Keratinocyte (primary cell): ENCODE data around the gene TRAPPC6A. TPM values are rescaled to one million over a fixed set of nuclear protein-coding genes. Genes with fewer than 3 reads are reported as not detected.

Experiments
- DNase-seq: peaks from one replicate; pipeline ENCODE4 v3.0.0-alpha.2; 2011; ENCODE audit warnings: low read depth, missing footprints, low spot score
- FAIRE-seq: peaks from 2 replicates; lab custom pipeline; 2011; peaks lifted over from hg19 to GRCh38; lab: Jason Lieb, UNC
- H2AFZ ChIP-seq: 2 replicates; pipeline ENCODE4 v1.6.0; 2012; ENCODE audit warnings: low read length, control low read depth, inconsistent platforms; ENCODE audit not compliant: control insufficient read depth
- H3K27ac ChIP-seq: 2 replicates; pipeline ENCODE4 v1.5.1; 2011; ENCODE audit warnings: low read length; ENCODE audit not compliant: control insufficient read depth, insufficient read depth
- H3K27me3 ChIP-seq: 3 replicates; pipeline ENCODE4 v1.6.0; 2011; ENCODE audit warnings: low read length; ENCODE audit not compliant: control insufficient read depth, insufficient read depth; ENCODE audit errors: extremely low read depth
- H3K36me3 ChIP-seq, 2 experiments: 2 replicates in 1 of 2; 3 replicates in 1 of 2; pipeline ENCODE4 v1.5.1; 2011; ENCODE audit warnings: low read length in 2 of 2, mild to moderate bottlenecking in 1 of 2; ENCODE audit not compliant: control insufficient read depth in 2 of 2, insufficient read depth in 2 of 2; ENCODE audit errors: extremely low read depth in 1 of 2
- H3K4me1 ChIP-seq: 3 replicates; pipeline ENCODE4 v1.5.1; 2011; ENCODE audit warnings: low read length; ENCODE audit not compliant: control insufficient read depth, insufficient read depth; ENCODE audit errors: extremely low read depth
- H3K4me2 ChIP-seq: 3 replicates; pipeline ENCODE4 v1.6.0; 2011; ENCODE audit warnings: low read depth, low read length; ENCODE audit not compliant: control insufficient read depth, insufficient read depth; ENCODE audit errors: extremely low read depth
- H3K4me3 ChIP-seq, 3 experiments: fragments of 200-600 bp in 1 of 3; sonication (generic) in 1 of 3; 2 replicates in 2 of 3; 3 replicates in 1 of 3; pipeline ENCODE4 v1.5.1; 2011 to 2016; ENCODE audit warnings: low read length in 3 of 3, mild to moderate bottlenecking in 3 of 3, control low read depth in 2 of 3, inconsistent platforms in 1 of 3, low read depth in 1 of 3, mixed read lengths in 1 of 3, mixed run types in 1 of 3, moderate library complexity in 1 of 3; ENCODE audit not compliant: control insufficient read depth in 2 of 3, insufficient read depth in 2 of 3; ENCODE audit errors: extremely low read depth in 1 of 3
- H3K79me2 ChIP-seq: 2 replicates; pipeline ENCODE4 v1.6.0; 2012; ENCODE audit warnings: low read length; ENCODE audit not compliant: control insufficient read depth, insufficient read depth
- H3K9ac ChIP-seq: 3 replicates; pipeline ENCODE4 v1.6.0; 2011; ENCODE audit warnings: low read length; ENCODE audit not compliant: control insufficient read depth, insufficient read depth; ENCODE audit errors: extremely low read depth
- H3K9me1 ChIP-seq: 3 replicates; pipeline ENCODE4 v1.6.0; 2011; ENCODE audit warnings: low read length; ENCODE audit not compliant: control insufficient read depth, insufficient read depth; ENCODE audit errors: extremely low read depth
- H3K9me3 ChIP-seq: 2 replicates; pipeline ENCODE4 v1.5.1; 2012; ENCODE audit warnings: low read depth, low read length; ENCODE audit not compliant: control insufficient read depth
- H4K20me1 ChIP-seq: 3 replicates; pipeline ENCODE4 v1.6.0; 2011; ENCODE audit warnings: low read length; ENCODE audit not compliant: control insufficient read depth, insufficient read depth; ENCODE audit errors: extremely low read depth
- EZH2 ChIP-seq: IDR thresholded peaks from one replicate; pipeline ENCODE4 v1.6.1; 2012; ENCODE audit warnings: inconsistent platforms, mild to moderate bottlenecking, low read length, moderate library complexity
- dilution Hi-C: fragments of 300-500 bp; cut with MboI; formaldehyde crosslinking; loops from one replicate; pipeline ENCODE4 v1.7.0; 2020; ENCODE audit warnings: low sequenced_read_pairs; ENCODE audit not compliant: extremely low pct_ligation_motif_present
- polyA plus RNA-seq, 5 experiments: library from polyadenylated mRNA; depleted of rRNA in 3 of 5; stranded (reverse) in 3 of 5; stranded (forward) in 1 of 5; unstranded in 1 of 5; fragments of >200 nt; gene quantifications; 1 replicate in 1 of 5; 2 replicates in 3 of 5; 3 replicates in 1 of 5; pipeline versions ENCODE4 v1.2.1 to v1.2.3, GENCODE V29; 2011 to 2012; ENCODE audit warnings: missing spikeins in 2 of 5, low read depth in 1 of 5, low replicate concordance in 1 of 5
- TF ChIP-seq, protein P1 (sequence below), 3 experiments: IDR thresholded peaks in 1 of 3; conservative IDR thresholded peaks in 1 of 3; optimal IDR thresholded peaks in 1 of 3; 2 replicates in 2 of 3; 3 replicates in 1 of 3; pipeline versions ENCODE3 to v1.5.1; 2011; ENCODE audit warnings: low read length in 3 of 3, mild to moderate bottlenecking in 3 of 3, moderate library complexity in 2 of 3, control low read depth in 1 of 3, inconsistent platforms in 1 of 3; ENCODE audit not compliant: insufficient read depth in 2 of 3; ENCODE audit errors: extremely low read depth in 1 of 3

TRAPPC6A gene
- polyA plus RNA-seq, 1 donor (not counting 4 experiments of a cell fraction or from before 2014, with no cell fraction given): 4.7 TPM

DNA sequence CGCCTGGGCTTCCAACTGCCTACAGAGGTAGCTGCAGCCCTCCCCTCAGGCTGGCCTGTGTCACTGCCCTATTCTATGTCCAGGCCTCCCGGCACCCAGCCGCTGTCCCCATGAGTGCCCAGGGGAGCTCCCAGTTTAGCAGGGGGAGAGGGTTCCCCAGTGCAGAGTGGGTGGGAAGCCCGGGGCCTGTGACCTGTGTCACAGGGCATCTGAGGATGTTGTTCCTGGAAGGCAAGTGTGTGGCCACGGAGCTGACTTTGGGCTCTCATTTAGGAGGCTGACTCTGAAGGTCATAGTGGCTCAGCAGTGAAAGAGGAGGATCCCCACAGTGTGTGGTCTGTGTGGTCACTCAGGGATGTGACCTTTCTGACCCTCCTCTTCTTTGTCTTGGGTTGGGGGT lies 59.9 kb downstream of the TRAPPC6A start:
- Histone ChIP-seq H3K79me2 (peaks cover 54% of the 10 kb centered on the region), H3K9ac (no peak overlapping the region), H3K9me3 (no peaks in the 10 kb centered on the region), H3K27ac (no peak overlapping the region), H3K27me3 (no peaks in the 10 kb centered on the region), H3K4me2 (no peak overlapping the region), H3K9me1 (peaks cover 3% of the 10 kb centered on the region), H3K4me1 (peaks cover 7% of the 10 kb centered on the region), H4K20me1 (peaks cover 35% of the 10 kb centered on the region), H3K36me3 (peaks cover 0 to 4% of the 10 kb centered on the region in 2 experiments), H2AFZ (no peak overlapping the region), H3K4me3 (no peak overlapping the region)
- DNase-seq (no peak), FAIRE-seq (no peak)
- TF ChIP-seq, protein P1, sequence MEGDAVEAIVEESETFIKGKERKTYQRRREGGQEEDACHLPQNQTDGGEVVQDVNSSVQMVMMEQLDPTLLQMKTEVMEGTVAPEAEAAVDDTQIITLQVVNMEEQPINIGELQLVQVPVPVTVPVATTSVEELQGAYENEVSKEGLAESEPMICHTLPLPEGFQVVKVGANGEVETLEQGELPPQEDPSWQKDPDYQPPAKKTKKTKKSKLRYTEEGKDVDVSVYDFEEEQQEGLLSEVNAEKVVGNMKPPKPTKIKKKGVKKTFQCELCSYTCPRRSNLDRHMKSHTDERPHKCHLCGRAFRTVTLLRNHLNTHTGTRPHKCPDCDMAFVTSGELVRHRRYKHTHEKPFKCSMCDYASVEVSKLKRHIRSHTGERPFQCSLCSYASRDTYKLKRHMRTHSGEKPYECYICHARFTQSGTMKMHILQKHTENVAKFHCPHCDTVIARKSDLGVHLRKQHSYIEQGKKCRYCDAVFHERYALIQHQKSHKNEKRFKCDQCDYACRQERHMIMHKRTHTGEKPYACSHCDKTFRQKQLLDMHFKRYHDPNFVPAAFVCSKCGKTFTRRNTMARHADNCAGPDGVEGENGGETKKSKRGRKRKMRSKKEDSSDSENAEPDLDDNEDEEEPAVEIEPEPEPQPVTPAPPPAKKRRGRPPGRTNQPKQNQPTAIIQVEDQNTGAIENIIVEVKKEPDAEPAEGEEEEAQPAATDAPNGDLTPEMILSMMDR (optimal IDR thresholded peaks at IDR 0.05 in 1 of 3, IDR thresholded peaks at IDR 0.05 in 1 of 3, conservative IDR thresholded peaks at IDR 0.05 in 1 of 3; ENCODE audit: extremely low read depth in 1 of 3, insufficient read depth in 2 of 3, low read length in 3 of 3): no peak
- TF ChIP-seq EZH2: no peak
- dilution Hi-C loops: no loop called here

DNA sequence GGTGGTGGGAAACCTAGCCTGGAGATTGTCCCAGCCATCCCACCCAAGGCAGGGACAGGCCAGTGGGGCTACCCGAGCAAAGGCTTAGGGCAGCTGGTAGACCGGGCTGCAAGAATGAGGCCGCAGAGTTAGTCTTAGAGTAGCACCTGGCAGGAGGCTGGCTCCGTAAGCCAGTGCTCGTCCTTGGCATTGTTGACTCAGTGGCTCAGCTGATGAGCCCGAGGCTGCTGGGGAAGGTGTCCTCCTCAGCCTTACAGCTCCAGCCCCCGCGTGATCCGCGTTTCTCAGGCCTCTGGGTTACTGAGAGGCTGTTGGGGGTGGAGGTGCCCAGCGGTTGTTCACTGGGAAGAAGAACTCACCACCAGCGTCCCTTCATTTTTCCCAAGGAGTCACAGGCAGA lies 60.4 kb downstream of the TRAPPC6A start:
- Histone ChIP-seq H3K27ac (no peak overlapping the region), H3K4me1 (peaks cover 2% of the 10 kb centered on the region), H3K36me3 (peaks cover 0 to 4% of the 10 kb centered on the region in 2 experiments), H3K79me2 (peaks cover 57% of the 10 kb centered on the region), H3K9me3 (no peaks in the 10 kb centered on the region), H3K4me3 (no peak overlapping the region), H3K9ac (no peak overlapping the region), H3K27me3 (no peaks in the 10 kb centered on the region), H4K20me1 (peaks cover 34% of the 10 kb centered on the region), H3K4me2 (no peak overlapping the region), H2AFZ (no peak overlapping the region), H3K9me1 (peaks cover 3% of the 10 kb centered on the region)
- FAIRE-seq: no peak
- dilution Hi-C loops: no loop called here
- DNase-seq: no peak
- TF ChIP-seq, protein P1 (optimal IDR thresholded peaks at IDR 0.05 in 1 of 3, IDR thresholded peaks at IDR 0.05 in 1 of 3, conservative IDR thresholded peaks at IDR 0.05 in 1 of 3; ENCODE audit: extremely low read depth in 1 of 3, insufficient read depth in 2 of 3, low read length in 3 of 3): no peak
- TF ChIP-seq EZH2: no peak
